HG02623 (cell line): ENCODE measurements around the gene CCND1.
"Not testable (repeated sequence)": the region's sequence is repeated elsewhere in the genome, so short reads cannot be mapped to it uniquely, and the experiment has no call there.

Source experiments
- ATAC-seq: cut with Tn5 transposase; IDR thresholded peaks from one replicate; pipeline ENCODE4 v1.9.1; 2021; ENCODE audit warnings: moderate library complexity; ENCODE audit not compliant: unreplicated experiment

CCND1 gene

DNA sequence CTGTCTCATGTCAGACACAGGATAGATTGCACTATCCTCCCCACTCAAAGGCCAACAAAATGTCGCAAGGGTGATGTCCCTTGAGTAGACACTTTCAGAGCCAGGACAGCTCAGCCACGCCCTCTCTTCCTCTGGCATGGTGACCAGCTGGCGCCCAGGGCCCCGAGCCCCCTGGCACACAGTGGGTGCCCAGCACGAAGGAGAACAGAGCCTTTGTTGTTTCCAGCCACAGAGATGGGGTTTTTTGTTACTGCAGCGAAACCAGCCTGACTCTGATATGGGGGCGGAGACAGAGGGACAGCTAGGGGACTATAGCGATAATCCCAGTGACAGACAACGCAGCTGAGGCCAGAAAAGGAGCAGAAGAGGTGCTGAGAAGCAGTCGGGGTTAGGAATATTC lies 23.3 kb upstream of the CCND1 start:
- ATAC-seq, result no peak

DNA sequence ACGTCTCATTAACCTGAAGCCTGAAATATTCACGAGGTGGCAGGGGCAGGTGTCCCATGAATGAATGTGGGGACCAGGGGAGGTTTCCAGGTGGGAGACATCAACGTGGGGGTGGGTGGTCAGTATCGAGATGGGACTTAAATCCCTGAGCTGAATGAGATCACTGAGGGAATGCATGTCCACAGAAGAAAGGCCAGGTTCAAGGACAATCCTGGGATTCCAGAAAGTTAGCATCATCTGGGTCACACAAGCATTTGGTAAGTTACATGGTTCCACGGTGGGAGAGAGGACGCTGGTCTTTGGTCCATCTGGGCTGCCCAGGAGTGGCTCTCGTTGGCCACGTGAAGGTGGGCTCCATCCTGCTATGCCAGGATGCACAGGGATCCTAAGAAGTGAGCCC lies 22.7 kb upstream of the CCND1 start:
- ATAC-seq, result no peak

DNA sequence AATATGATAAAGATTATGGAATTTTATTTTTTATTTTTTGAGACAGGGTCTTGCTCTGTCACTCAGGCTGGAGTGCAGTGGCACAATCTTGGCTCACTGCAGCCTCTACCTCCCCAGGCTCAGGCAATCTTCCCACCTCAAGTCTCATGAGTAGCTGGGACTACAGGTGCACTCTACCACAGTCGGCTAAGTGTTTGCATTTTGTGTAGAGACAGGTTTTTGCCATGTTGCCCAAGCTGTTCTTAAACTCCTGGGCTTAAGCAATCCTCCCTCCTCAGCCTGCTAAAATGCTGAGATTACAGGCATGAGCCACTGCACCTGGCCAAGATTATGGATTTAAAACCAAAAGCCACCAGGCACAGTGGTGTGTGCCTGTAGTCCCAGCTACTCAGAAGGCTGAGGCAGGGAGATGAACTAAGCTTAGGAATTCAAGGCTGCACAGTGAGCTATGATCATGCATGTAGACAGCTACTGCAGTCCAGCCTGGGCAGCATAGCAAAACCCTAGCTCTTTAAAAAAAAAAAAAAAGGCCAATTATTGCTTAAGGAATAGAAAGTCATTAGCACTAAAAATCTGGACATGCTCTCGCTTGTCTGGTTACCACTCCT lies 20.2 kb upstream of the CCND1 start:
- no peak for ATAC-seq

DNA sequence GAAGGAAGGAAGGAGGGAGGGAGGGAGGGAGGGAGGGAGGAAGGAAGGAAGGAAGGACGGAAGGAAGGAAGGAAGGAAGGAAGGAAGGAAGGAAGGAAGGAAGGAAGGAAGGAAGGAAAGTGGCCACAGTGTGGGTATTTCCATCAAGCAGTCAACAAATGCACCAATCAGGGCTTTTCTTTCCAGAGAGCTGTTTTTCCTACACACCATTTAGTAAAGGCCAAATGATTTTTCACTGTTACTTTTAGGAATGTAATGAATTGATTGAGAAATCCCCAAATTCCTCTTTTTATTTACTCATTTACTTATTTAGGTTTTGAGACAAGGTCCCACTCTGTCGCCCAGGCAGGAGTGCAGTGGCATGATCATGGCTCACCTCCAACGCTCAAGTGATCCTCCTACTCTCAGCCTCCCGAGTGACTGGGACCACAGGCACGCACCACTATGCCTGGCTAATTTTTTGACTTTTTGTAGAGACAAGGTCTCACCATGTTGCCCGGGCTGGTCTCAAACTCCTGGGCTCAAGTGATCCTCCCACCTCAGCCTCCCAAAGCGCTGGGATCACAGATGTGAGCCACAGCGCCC lies 18.8 kb upstream of the CCND1 start:
- ATAC-seq, result not testable (repeated sequence)

DNA sequence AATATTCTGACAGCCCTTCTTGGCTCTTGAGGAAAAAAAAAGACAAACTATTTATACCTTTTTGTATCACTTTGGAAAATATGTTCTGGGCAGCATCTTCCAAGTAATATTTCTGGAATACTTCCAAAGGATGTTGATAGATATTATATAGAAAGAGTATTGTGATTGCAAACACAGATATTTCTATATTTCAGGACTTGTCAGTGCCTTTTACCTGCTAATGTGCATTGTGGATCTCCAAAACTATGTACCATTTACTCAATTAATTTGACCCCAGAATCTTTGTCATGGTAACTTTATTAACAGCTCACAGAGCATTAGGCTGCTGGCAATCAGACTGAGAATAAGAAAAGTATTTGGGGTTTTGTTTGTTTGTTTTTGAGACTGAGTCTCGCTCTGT lies 16.7 kb upstream of the CCND1 start:
- no peak for ATAC-seq

DNA sequence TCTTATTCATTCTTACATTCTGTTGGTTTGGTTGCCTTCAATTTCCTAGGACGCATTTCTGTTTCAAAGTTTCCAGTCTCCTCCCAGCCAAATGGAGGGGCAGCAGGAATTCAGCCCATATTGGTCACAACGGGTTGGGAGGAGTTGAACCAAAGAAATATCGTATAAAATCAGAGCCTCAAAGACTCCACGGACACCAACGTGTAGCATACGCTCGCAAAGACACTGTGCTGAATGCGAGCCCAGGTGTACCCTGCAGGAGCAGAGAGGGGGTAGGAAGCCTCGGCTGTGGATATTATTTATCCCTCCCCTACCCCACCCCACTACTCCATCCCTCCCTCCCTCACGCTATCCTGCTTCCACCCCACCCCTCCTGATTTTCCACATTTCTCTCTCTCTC lies 15.5 kb upstream of the CCND1 start:
- ATAC-seq, result no peak

DNA sequence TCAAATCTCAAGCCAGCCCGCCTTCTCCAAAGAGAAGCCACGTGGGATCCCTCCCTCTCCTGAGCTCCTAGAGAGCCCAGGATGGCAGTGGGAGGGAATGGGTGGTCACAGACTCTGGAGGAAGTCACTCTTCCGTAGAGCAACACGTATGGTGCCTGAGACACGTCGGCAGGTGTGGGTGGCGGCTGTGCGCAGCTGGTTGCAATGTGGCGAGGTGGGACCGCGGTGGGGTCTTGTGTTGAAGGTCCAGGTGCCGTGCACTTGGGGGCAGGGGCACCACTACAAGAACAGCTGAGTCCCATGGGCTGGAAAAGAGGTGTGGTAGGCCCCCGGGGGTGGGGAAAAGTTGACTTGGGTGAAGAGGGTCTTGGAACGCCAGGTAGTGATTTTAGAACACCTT lies 13.4 kb upstream of the CCND1 start:
- no peak for ATAC-seq

DNA sequence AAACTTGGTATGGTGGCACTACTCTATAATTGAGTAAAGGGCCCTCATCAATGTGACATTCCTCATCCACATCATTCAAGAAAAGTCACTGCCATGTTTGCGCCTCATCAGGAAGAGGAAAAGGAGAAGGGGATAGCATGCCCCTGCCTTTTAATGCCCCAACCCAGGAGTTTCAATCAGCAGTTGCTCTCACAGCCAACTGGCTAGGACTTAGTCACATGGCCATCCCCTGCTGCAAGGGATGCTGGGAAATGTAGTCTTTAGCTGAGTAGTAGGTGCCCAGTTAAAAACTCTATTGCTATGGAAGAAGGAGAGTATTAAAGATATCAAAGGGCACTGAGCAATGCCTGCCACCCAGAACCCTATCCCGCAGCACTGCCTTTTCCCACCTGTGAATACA lies 10.9 kb upstream of the CCND1 start:
- no peak for ATAC-seq

DNA sequence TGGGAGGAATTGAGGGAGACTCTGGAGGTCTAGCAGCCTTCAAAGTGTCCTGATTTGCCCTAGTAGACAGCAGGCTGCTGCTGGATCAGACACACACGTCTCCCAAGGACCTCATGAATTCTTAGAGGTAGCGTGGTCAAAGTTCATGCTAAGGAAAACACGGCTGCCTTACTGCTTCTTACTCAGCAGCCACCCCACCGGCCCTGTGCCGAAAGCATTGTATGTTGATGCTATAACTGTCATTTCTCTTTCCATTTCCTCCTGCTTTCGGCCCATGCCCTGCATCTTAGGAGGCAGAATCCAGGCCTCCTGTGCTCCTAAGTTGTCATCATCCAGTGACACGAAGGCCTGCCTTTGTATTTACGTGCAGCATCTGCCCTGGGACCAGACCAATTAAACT lies 10.5 kb upstream of the CCND1 start:
- no peak for ATAC-seq

DNA sequence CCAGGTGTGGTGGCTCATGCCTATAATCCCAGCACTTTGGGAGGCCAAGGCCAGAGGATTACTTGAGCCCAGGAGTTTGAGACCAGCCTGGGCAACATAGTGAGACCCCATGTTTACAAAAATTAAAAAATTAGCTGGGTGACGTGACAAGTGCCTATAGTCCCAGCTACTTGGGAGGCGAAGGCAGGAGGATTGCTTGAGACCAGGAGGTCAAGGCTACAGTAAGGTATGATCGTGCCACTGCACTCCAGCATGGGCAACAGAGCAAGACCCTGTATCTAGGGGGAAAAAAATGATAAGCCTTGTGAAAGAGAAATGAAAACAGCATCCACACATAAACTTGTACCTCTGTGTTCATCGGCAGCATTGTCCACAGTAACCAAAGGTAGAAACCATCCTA lies 8.1 kb upstream of the CCND1 start:
- no peak for ATAC-seq

DNA sequence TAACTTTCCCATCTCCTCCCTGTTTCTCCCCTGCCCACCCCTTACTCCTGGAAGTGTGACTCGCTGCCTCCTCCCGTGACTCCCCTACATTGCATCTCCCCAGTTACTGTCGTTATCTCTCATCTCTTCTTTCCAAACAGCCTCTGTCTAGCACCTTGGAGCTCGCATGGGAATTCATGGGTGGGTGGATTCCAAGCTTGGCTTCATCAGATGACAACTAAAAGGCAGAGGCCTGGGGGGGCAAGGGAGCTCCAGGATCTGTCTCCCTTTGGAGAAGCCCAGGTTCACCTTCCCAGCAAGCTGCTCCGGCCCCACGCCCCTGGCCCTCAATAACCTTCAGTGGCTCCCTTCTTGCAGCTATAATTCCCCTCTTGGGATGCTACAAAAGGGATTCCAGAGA lies 6.9 kb upstream of the CCND1 start:
- no peak for ATAC-seq

DNA sequence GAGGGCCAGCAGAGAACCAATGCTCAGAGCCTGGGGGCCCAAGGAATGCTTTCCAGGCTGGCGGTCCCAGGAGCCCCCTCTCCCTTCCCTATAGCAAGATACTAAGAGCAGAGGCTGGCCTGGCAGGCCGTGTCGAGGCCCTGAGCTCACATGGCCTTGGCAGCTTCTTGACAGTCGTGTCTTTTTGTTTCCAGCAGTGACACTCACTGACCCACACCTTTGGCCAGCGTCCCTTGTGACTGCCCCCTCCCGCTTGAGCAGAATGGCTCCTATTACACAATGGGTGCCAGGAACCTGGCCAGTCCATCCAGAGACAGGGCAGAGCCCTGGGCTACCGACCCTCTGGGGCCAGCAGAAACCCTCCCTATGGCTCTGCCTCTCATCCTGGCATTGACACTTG lies 6.4 kb upstream of the CCND1 start:
- no peak for ATAC-seq

DNA sequence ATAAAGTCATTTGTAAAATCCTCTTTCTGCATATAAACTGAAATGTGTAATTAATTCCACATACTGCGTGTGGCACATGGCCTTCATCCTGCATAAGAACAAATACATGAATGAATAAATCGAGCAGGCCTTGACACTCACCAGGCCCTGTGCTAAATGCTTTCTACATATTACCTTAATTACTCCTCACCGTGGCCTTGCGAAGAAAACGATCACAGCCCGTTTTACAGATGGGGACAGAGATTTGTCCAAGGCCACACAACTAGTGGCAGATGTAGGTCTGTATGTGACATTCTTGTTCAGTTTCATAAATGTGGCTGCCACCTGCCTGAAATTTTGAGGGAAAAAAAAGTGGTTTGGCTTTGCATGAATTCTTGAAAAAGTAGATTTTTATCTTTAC lies 5.8 kb upstream of the CCND1 start:
- ATAC-seq, result no peak

DNA sequence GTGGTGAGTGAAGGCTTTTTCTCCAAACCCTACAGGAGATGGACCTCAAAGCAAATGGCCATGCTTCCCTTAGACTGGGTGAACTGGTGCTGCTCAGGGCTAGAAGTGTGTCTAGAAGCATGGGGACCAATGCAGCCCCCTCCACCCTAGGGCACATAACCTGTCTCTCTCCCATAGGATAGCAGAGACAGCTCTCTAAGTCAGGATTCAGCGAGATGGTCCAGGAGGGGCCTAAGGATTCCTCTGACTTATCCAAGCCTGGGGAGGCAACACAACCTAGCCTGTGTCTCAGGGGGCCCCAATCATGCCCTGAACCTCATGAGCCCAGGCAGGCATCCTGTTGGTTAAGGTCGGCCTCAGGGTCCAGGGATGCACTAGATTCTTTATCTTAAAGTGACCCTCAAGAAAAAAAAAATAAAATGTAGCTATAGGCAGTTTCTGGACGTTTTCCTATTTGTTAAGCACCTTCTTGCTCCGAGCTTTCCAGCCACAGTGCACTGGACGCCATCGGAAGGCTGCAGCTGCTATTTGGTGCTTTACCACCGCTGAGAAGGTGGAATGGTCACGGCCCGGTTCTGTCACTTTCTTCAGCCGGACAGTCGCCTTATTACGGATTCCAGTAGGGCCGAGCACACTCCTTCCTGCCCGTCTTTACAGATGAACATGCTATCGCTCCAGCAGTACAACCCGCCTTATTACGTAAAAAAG lies 5.0 kb upstream of the CCND1 start:
- ATAC-seq, result no peak

DNA sequence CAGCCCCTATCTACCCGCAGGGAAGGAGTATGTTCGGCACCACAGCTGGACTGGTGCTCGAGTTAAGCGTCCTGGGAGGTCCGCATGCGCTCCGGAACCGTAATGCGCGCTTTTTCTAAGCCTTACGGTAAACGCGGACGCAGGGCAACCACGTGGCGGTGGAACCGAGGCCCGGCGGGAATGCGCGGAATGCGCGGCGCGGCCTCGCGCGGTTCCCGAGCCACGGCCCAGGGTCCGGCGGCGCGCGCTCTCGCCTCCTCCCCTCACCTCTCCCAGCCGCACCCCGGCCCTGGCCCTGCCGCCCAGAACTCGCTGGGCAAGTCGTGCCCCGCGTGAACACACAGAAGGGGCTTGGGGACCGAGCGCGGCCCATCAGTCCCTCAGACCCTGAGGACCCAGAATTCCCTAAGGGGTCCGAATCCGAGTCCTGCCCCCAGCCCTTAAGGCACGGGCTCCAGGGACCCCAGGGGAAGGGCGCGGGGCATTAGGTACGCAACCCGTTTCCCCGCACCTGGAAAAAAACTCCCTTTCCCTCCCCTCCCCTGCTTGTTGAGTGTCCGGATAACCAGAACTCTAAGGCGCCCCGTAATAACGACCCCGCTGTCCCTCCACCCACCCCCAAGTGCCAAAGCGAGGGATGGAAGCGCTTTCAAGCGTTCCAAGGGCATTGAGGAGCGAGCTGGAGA lies 4.3 kb upstream of the CCND1 start:
- ATAC-seq, result no peak

DNA sequence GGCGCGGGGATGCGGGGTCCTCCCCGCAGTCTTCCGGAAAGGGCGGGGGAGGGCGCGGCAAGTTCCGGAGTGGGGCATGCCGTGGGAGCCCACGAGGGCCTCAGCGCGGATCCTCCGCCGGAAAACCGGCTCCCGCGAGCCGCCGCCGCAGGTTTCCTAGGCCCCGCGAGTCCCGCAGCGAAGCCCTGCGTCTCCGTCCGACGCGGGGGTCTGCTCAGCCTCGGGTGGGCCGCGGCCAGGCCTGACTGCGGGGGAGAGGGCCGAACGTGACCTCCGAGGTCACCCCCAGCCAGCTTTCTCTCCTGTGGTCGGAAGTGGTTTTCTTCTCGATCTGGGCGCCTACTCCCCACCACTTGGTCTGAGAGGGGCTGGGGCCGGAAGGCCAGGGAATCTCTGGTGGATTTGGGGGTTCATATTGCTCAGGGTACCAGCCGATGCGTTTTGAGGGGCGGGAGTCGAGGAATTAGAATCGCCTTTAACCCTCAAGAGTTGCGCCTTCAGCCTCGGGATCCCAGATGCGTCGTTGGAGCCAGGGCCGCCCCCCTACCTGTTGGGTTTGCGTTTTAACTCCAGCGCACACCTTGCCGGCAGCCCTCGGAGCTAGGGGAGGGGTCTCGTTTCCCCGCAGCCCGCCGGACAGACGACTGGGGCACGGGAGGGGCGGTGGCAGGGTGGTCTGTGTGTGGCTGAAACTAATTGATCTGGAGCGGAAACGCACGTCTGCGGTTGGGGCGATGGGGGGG lies 3.6 kb upstream of the CCND1 start:
- ATAC-seq, result no peak

DNA sequence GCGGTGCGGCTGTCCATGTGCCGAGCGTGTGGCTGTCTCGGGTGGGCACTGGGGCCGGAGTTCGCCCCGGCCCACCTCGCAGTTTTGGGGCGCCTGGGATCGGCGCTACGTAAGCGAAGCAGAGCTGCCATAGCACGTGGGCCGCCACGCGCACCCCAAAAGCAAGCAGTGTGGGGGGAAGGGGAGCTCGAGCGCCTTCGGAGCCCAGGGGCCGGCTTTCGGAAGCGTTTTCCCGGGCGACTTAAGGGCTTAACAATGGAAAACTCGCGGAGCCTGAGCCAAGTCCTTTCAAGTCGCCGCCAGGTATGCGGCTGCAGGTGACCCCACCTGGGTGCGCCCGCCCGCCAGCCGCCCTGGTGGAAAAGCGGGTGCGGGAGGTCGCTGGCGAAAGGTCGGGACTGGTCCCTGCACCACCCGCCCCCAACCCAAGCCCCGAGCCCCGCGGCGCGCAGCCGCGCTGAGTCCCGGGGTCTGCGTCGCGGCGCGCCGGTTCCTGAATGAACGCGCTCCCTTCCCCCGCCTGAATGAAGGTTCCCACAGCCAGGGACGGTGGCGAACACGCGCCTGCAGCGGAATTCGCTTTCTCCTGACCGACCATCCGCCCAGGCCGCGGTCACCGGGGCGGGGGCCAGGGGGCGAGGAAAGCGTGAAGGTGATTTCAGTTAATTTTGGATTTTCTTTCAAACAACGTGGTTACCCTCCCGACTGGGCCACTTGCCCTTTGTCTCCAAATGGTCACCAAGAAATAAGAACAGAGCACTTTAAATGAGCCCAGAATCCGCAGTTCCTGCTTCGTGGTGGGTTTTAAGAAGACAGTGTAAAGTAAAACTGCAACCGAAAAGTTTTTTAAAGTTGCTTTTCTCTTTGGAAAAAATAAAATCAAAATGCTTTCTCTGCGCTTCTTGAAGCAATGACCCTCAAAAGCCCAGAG lies 2.8 kb upstream of the CCND1 start:
- no peak for ATAC-seq

DNA sequence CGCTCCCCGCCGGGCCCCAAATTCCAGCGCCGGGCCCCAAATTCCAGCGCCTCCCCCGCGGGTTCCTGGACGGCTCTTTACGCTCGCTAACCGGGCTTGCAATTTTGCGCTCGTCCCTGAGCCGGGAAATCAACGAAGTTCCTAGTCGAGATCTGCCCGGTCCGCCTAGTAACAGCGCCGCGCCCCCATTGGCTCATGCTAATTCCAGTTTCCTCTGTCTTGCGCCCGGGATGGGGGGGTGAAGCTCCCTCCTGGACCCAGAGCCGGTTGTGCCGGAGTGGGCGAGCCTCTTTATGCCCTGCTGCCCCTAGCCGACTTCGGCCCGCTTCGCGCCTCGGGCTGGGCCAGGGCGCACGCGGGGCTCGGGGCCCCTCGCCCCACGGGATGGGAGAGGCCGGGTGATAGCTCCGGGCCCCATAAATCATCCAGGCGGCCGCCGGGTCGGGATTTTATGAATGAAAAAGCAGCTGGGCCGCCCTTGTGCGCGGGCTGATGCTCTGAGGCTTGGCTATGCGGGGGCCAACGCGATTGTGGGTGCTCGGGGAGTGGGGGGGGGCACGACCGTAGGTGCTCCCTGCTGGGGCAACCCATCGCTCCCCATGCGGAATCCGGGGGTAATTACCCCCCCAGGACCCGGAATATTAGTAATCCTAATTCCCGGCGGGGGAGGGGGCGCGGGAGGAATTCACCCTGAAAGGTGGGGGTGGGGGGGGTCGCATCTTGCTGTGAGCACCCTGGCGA lies 1.8 kb upstream of the CCND1 start:
- no peak for ATAC-seq

DNA sequence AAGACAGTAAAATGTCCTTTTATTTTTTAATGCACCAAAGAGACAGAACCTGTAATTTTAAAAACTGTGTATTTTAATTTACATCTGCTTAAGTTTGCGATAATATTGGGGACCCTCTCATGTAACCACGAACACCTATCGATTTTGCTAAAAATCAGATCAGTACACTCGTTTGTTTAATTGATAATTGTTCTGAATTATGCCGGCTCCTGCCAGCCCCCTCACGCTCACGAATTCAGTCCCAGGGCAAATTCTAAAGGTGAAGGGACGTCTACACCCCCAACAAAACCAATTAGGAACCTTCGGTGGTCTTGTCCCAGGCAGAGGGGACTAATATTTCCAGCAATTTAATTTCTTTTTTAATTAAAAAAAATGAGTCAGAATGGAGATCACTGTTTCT lies 1.1 kb upstream of the CCND1 start:
- no peak for ATAC-seq
